Measurements from ENCODE around the gene DNAH1.

The DNAH1 gene

DNA sequence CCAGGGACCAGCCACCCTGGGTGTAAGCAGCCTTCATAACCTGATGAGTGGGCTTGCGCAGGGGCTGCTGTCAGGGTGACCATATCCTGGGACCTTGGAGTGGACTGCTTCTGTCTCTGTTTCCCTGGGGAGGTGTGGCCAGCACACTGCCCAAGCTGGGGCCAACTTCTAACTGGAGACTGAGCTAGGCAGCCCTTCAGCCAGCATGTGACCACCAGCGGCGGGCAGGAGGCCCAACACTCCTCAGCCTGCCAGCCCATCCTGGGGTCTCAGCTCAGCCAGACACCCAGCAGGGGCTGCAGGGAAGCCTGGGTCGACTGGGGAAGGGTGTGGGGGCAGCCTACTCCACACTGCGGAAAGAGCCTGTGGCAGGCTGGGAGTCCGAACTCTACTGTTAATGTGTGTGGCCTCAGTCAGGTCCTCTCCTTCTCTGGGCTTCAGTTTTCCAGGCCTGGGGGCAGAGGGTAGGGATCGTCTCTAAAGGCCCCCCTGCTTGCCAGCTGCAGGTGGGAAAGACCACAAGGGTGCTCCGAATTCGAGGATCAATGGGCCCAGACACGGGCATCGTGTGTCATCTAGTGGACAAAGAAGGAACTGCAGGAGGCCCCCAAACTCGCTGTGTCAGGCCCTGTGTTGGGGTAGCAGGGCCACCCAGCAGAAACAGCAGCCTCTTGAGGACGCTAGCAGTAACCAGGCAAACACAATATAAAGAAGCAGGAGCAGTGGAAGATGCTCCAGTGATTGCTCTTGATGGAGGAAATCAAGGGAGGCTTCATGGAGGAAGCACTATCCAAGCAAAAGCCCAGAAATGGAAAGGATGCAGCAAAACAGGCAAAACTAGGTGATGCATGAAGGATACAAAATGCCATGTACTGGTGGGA, 130.8 kb downstream of the DNAH1 start:
- Histone ChIP-seq H3K9me3 (no peaks in the 10 kb centered on the region), H3K4me3 (no peak overlapping the region), H3K36me3 (no peaks in the 10 kb centered on the region), H3K4me1 (peaks cover 36% of the 10 kb centered on the region), H4K20me1 (peaks cover 51% of the 10 kb centered on the region), H3K27me3 (peaks cover 39% of the 10 kb centered on the region), H3K9ac (no peak overlapping the region), H3K27ac (no peak overlapping the region), H3K4me2 (no peak overlapping the region)
- TF ChIP-seq Cebpa-rat (IDR thresholded peaks at IDR 0.05) = no peak

DNA sequence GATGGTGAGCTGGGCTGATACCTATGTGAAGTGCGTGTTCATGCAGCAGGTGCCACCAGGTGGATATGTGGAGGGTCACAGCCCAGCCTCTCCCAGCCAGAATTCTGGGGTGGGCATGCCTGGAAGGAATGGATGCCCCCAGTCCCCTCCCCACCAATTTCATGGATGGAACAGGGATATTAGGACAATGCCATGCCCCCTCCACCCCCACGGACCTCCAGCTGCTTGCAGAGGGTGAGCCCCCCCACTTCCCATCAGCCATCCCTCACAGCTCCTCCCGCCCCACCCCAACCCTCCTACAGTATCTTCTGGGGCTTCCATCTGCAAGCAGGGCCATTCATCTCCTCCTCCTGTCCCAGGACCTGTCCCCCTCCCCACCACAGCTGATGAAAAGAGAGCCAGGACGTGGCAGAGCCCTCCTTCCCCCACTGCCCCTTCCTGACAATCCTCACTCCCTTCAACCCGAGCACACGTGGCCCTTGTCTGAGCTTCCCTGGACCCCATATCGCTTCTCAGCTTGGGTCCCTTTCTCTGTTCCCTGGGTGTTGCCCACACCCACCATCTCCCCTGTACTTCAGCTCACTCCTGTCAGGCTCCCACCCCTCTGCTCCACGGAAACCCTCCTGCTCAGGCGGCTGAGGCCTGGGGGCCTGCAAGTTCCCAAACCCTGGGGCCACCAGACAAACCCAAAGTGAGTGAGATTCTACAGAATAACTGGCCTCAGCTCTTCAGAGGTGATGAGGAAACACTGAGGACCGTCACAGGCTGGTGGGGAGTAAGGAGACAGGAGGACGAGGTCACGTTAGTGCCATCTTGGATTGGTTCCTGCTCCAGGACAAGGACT, 131.6 kb downstream of the DNAH1 start:
- Histone ChIP-seq H3K4me2 (no peak overlapping the region), H3K27ac (no peak overlapping the region), H3K36me3 (no peaks in the 10 kb centered on the region), H3K27me3 (peaks cover 30% of the 10 kb centered on the region), H3K4me1 (peaks cover 28% of the 10 kb centered on the region), H4K20me1 (peaks cover 42% of the 10 kb centered on the region), H3K4me3 (no peak overlapping the region), H3K9me3 (no peaks in the 10 kb centered on the region), H3K9ac (no peak overlapping the region)
- no peak for TF ChIP-seq Cebpa-rat (IDR thresholded peaks at IDR 0.05)
